Type B pancreatic cell (in vitro differentiated cells): ENCODE results near the gene ARSA. TPM values are rescaled to one million over a fixed set of nuclear protein-coding genes. Genes with fewer than 3 reads are reported as not detected.
"Not testable (repeated sequence)": the region's sequence is repeated elsewhere in the genome, so short reads cannot be mapped to it uniquely, and the experiment has no call there.

Source experiments
- DNase-seq: peaks from one replicate; pipeline ENCODE4 v3.0.0; 2021; ENCODE audit warnings: mixed read lengths; ENCODE audit not compliant: unreplicated experiment; ENCODE audit errors: extremely low spot score
- H3K27ac Mint-ChIP-seq: 2 replicates; pipeline ENCODE4 v1.8.0; 2021; ENCODE audit warnings: mild to moderate bottlenecking, mixed read lengths
- H3K27me3 Mint-ChIP-seq: 2 replicates; pipeline ENCODE4 v1.8.0; 2021; ENCODE audit warnings: mixed read lengths
- H3K36me3 Mint-ChIP-seq: 2 replicates; pipeline ENCODE4 v1.8.0; 2021; ENCODE audit warnings: mixed read lengths
- H3K4me1 Mint-ChIP-seq: one replicate; pipeline ENCODE4 v1.8.0; 2021; ENCODE audit warnings: mixed read lengths; ENCODE audit not compliant: unreplicated experiment
- H3K4me3 Mint-ChIP-seq: 2 replicates; pipeline ENCODE4 v1.8.0; 2021; ENCODE audit warnings: mild to moderate bottlenecking, mixed read lengths
- H3K9me3 Mint-ChIP-seq: 2 replicates; pipeline ENCODE4 v1.8.0; 2021; ENCODE audit warnings: mixed read lengths
- total RNA-seq: library from RNA; stranded (reverse); gene quantifications from 2 replicates; pipeline ENCODE4 v1.2.1, GENCODE V29; 2021; ENCODE audit warnings: low replicate concordance
- TF ChIP-seq, protein P1 (sequence below): fragments of 200-600 bp; sonication (generic); conservative IDR thresholded peaks from 2 replicates; pipeline ENCODE4 v1.5.0; 2021; ENCODE audit warnings: antibody characterized with exemption, mild to moderate bottlenecking

Gene ARSA
- total RNA-seq, 1 donor from 2014 or later: 32.1 TPM

DNA sequence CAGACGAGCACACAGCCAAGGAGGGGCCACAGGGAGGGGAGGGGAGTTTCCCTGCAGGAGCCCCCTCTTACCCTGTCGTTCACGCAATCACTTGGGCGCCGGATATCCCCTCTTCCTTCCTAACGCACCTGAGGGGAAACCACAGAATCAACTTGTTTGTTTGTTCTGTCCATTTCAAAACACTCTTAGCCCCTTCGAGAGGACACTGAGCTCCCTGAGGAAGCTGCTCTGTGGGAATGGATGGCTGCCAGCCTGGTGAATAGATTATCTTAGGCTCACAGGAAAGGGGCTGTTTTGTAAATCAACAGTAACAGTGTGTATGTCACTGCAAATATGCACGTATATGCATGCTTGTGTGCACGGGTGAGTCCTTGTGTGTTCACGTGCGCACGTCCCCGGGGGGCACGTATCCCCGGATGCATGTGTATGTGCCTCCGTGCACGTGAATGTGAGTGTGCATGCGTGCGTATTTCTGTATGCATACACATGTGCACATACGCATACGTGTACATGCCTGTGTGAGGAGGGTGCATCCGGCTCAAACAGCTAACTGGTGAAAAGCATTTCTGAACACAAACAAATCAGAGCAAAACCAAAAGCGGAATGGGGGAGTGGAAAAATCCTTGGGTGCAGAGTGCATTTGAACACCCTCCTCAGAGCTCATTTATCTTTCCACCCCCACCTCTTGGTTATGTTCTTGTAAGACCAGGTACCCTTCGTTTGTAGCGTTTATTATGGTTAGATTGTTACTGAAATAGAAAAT lies 7.2 kb downstream of the ARSA start:
- Mint-ChIP-seq H3K9me3 (no peaks in the 10 kb centered on the region), H3K4me1 (peaks cover 19% of the 10 kb centered on the region), H3K27ac (peak overlapping the region; percentile 42), H3K36me3 (no peaks in the 10 kb centered on the region), H3K27me3 (peaks cover 6% of the 10 kb centered on the region), H3K4me3 (peak overlapping the region; percentile 72)
- TF ChIP-seq, protein P1, sequence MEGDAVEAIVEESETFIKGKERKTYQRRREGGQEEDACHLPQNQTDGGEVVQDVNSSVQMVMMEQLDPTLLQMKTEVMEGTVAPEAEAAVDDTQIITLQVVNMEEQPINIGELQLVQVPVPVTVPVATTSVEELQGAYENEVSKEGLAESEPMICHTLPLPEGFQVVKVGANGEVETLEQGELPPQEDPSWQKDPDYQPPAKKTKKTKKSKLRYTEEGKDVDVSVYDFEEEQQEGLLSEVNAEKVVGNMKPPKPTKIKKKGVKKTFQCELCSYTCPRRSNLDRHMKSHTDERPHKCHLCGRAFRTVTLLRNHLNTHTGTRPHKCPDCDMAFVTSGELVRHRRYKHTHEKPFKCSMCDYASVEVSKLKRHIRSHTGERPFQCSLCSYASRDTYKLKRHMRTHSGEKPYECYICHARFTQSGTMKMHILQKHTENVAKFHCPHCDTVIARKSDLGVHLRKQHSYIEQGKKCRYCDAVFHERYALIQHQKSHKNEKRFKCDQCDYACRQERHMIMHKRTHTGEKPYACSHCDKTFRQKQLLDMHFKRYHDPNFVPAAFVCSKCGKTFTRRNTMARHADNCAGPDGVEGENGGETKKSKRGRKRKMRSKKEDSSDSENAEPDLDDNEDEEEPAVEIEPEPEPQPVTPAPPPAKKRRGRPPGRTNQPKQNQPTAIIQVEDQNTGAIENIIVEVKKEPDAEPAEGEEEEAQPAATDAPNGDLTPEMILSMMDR: peak; percentile 89
- DNase-seq: peak; percentile 88

DNA sequence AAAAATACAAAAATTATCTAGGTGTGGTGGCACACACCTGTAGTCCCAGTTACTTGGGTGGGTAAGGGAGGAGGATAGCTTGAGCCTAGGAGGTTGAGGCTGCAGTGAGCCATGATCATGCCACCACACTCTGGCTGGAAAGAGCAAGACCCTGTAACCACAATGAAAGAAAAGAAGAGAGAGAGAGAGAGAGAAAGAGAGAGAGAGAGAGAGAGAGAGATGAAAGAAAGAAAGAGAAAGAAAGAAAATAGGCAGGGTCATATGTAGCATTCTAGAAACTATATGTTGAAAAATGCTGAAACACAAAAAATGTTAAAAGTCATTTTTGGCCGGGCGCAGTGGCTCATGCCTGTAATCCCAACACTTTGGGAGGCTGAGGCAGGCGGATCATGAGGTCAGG lies 13.7 kb downstream of the ARSA start:
- not testable (repeated sequence) for H3K27ac Mint-ChIP-seq, H3K4me1 Mint-ChIP-seq, H3K9me3 Mint-ChIP-seq, H3K36me3 Mint-ChIP-seq, H3K4me3 Mint-ChIP-seq, DNase-seq
- H3K27me3 Mint-ChIP-seq: peaks cover 13% of the 10 kb centered on the region

DNA sequence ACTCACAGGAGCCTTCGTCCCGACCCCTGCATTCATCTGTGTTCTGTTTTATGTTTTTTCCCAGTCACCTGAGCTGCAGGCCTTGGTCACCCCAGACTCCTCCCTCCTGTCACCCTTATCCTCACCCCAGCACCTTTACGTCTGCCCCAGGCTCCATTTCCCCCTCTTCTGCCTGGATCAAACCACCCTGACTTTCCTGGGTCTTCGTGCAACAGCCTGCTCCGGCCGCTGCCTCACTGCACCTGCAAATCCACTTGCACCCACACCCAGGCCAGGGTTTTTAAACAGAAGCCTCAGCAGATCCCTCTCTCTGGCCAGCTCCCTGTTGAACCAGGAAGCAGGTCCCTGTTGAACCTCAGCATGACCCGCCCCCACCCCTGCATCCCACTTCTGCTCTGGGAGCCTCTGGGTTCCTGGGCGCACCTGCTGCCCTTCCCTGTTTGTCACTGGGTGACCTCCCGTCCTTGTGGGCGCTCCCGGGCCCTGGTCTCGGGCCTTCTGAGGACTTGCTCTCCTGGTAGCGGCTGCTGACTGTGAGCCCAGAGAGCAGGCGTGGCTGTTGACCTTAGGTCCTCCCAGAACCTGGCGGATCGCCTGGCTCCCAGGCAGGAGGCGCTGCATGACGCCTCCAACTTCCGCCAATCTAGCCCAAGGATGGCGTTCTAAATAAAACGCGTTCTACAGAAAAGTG lies 14.5 kb downstream of the ARSA start:
- no peak for DNase-seq
- TF ChIP-seq, protein P1: no peak
- H3K36me3 Mint-ChIP-seq: no peaks in the 10 kb centered on the region
- peaks cover 10% of the 10 kb centered on the region for H3K27me3 Mint-ChIP-seq
- no peak overlapping the region for H3K27ac Mint-ChIP-seq
- H3K4me1 Mint-ChIP-seq: peaks cover 5% of the 10 kb centered on the region
- H3K4me3 Mint-ChIP-seq: no peak overlapping the region
- H3K9me3 Mint-ChIP-seq: no peaks in the 10 kb centered on the region

DNA sequence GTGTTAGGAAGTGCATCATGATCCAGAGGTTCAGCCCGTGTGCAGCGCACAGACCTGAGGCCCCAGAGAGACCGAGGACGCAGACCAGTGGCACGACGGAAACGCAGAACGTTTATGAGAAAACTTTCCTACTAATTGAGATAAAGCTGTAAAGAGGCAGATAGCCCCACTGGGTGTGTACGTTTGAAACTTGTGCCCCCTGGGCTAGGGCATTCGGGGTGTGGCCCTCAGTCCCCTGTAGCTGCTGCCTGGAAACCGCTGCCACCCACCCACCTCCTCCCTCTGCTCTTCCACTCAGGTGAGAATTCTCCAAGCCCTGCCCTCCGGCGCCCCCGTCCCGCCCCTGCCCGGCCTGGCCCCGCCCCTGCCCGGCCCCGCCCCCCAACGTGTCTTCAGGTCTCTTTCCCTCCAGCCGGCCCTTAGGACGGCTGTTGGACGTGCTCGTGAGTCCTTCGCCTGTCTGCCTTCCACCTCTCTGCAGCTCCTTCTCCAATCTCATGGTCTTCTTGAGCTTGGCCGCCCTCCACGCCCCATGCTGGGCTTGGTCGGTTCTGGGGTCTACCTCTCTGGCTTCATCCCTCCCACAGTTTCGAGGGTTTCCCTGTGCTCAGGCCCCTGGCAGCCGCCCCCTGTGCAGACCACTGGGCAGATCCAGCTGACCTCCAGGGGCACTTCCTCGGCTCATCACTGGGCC lies 15.3 kb downstream of the ARSA start:
- no peak overlapping the region for H3K4me3 Mint-ChIP-seq
- peaks cover 10% of the 10 kb centered on the region for H3K27me3 Mint-ChIP-seq
- no peak for DNase-seq
- no peak overlapping the region for H3K27ac Mint-ChIP-seq
- TF ChIP-seq, protein P1: no peak
- no peaks in the 10 kb centered on the region for H3K9me3 Mint-ChIP-seq
- peaks cover 5% of the 10 kb centered on the region for H3K4me1 Mint-ChIP-seq
- H3K36me3 Mint-ChIP-seq: no peaks in the 10 kb centered on the region

DNA sequence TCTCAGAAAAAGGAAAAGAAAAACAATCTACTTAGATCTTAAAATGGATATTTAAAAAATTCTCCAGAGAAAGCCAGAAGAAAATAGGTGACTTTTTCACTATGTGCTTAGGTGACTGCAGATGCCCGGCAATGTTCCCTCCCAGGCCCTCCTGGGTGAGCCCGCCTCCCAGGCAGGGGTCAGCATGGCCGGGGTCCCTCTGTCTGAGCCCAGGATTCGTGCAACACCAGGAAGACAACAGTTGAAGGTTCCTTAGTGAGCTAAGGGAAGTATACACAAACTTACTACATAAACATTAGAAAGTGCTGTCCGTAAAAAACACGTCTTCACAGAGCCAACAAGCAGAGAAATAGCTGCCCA lies 15.8 kb downstream of the ARSA start:
- no peak for DNase-seq

More for the DNA sequence above, 15.8 kb downstream of the ARSA start:
- no peaks in the 10 kb centered on the region for H3K9me3 Mint-ChIP-seq
- peaks cover 5% of the 10 kb centered on the region for H3K4me1 Mint-ChIP-seq
- peaks cover 8% of the 10 kb centered on the region for H3K27me3 Mint-ChIP-seq
- H3K36me3 Mint-ChIP-seq: no peaks in the 10 kb centered on the region
- TF ChIP-seq, protein P1: no peak
- H3K27ac Mint-ChIP-seq: no peak overlapping the region
- H3K4me3 Mint-ChIP-seq: no peak overlapping the region
